CD4-positive, alpha-beta T cell treated with Interleukin-12 subunit alpha and Interleukin-12 subunit beta, for 1 hour (primary cell): ENCODE results near the gene CCDC83.
"Not testable (repeated sequence)": the region's sequence is repeated elsewhere in the genome, so short reads cannot be mapped to it uniquely, and the experiment has no call there.

Experiments
- DNase-seq: peaks from one replicate; pipeline ENCODE4 v3.0.0-alpha.2; 2020

Gene CCDC83

GRCh38 chr11:85889676-85890579 is 34.7 kb downstream of the CCDC83 start:
- DNase-seq: no peak

GRCh38 chr11:85893395-85893794 is 38.2 kb downstream of the CCDC83 start:
- DNase-seq: no peak

- DNase-seq: no peak
Observed at GRCh38 chr11:85896876-85897275, 41.7 kb downstream of the CCDC83 start.

GRCh38 chr11:85898456-85898855 is 43.3 kb downstream of the CCDC83 start:
- DNase-seq: no peak

GRCh38 chr11:85902353-85902752 is 47.2 kb downstream of the CCDC83 start:
- DNase-seq: no peak

- DNase-seq: no peak
Observed at GRCh38 chr11:85903406-85903805, 48.2 kb downstream of the CCDC83 start.

- no peak for DNase-seq
Observed at GRCh38 chr11:85903811-85904210, 48.6 kb downstream of the CCDC83 start.

GRCh38 chr11:85912414-85912813 is 57.2 kb downstream of the CCDC83 start:
- DNase-seq: no peak

- no peak for DNase-seq
Observed at GRCh38 chr11:85913513-85913912, 58.3 kb downstream of the CCDC83 start.

- DNase-seq: no peak
Observed at GRCh38 chr11:85914425-85914824, 59.2 kb downstream of the CCDC83 start.

GRCh38 chr11:85918910-85919794 is 64.0 kb downstream of the CCDC83 start:
- DNase-seq: no peak

- DNase-seq: no peak
Observed at GRCh38 chr11:85922367-85922766, 67.2 kb downstream of the CCDC83 start.

GRCh38 chr11:85923455-85923854 is 68.3 kb downstream of the CCDC83 start:
- no peak for DNase-seq

GRCh38 chr11:85926653-85927214 is 71.6 kb downstream of the CCDC83 start:
- not testable (repeated sequence) for DNase-seq

- DNase-seq: no peak
Observed at GRCh38 chr11:85930879-85931366, 75.7 kb downstream of the CCDC83 start.

GRCh38 chr11:85934596-85935169 is 79.5 kb downstream of the CCDC83 start:
- no peak for DNase-seq

- no peak for DNase-seq
Observed at GRCh38 chr11:85935751-85936150, 80.6 kb downstream of the CCDC83 start.

- no peak for DNase-seq
Observed at GRCh38 chr11:85937835-85938234, 82.7 kb downstream of the CCDC83 start.

GRCh38 chr11:85939099-85940015 is 84.2 kb downstream of the CCDC83 start:
- DNase-seq: no peak

GRCh38 chr11:85941380-85941973 is 86.3 kb downstream of the CCDC83 start:
- peak; percentile 27 for DNase-seq

- DNase-seq: no peak
Observed at GRCh38 chr11:85945296-85945695, 90.1 kb downstream of the CCDC83 start.
